ENCODE measurements around the gene KRT82.

DNA sequence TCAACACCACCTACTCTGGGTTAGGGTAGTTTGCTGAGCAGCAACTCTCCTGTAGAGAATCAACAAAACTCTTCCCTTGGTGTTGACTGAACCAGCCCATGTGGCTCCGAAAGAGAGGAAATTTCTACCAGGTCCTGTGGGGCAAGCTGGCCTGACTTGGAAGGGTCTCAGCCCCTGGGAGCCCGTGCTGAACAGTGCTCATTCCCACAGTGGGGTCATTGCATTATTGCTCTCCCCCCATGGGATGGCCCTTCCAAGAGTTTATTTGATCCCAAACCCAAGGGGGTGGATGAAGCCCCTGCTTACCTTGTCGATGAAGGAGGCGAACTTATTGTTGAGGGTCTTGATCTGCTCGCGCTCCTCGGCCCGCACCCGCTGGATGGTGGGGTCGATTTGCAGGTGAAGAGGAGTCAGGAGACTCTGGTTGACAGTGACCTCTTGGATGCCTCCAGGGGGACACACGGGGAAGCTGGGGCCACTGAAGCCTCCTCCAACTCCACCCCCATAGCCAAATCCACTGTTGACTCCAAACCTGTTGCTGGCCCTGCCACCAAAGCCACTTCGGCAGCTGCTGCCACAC is 27.5 kb upstream of the KRT82 start:
- no peak for TF ChIP-seq CTCF (IDR thresholded peaks at IDR 0.05)
- no peak for TF ChIP-seq POLR2AphosphoS5 (IDR thresholded peaks at IDR 0.05; ENCODE audit: insufficient read depth in 1 of 2, low read depth in 1 of 2)

Data from vagina (tissue), 2 donors.